ENCODE measurements around the gene TSPYL1. TPM values are rescaled to one million over a fixed set of nuclear protein-coding genes. Genes with fewer than 3 reads are reported as not detected.

TSPYL1 gene
- total RNA-seq, 1 experiment from 2014 or later: 68.6 TPM

GRCh38 chr6:116229287-116229913 lies 50.3 kb downstream of the TSPYL1 start (continued):
- no peak for TF ChIP-seq IRF2 (CRISPR knock-in tag; IDR thresholded peaks at IDR 0.05; ENCODE audit: borderline replicate concordance, low read depth)
- no peak for TF ChIP-seq USF1 (CRISPR knock-in tag; IDR thresholded peaks at IDR 0.05)
- TF ChIP-seq STAT6 (CRISPR knock-in tag; conservative IDR thresholded peaks at IDR 0.05; ENCODE audit: low read depth): no peak
- no peak for TF ChIP-seq ZNF281 (CRISPR knock-in tag; IDR thresholded peaks at IDR 0.05)
- TF ChIP-seq MYBL2 (CRISPR knock-in tag; IDR thresholded peaks at IDR 0.05): no peak
- no peak for TF ChIP-seq ELF4 (CRISPR knock-in tag; IDR thresholded peaks at IDR 0.05; ENCODE audit: low read depth)
- TF ChIP-seq ZNF512 (CRISPR knock-in tag; IDR thresholded peaks at IDR 0.05; ENCODE audit: borderline replicate concordance): no peak
- TF ChIP-seq ZBTB21 (CRISPR knock-in tag; IDR thresholded peaks at IDR 0.05; ENCODE audit: borderline replicate concordance): no peak
- no peak for TF ChIP-seq AR (CRISPR knock-in tag; IDR thresholded peaks at IDR 0.05)
- peak; percentile 35; the same call in 1 of the 2 replicates for TF ChIP-seq SP1 (CRISPR knock-in tag; conservative IDR thresholded peaks at IDR 0.05)
- no peak for TF ChIP-seq SMAD4 (CRISPR knock-in tag; IDR thresholded peaks at IDR 0.05)
- TF ChIP-seq ZNF121 (CRISPR knock-in tag; IDR thresholded peaks at IDR 0.05): no peak

Other genes with a start within 250 kb of the TSPYL1 start
- gene FRK, start 219.0 kb downstream of the TSPYL1 start, total RNA-seq (2021): 0.13 to 0.18 TPM (median 0.16 TPM) in 3 replicates
- 67.1 to 70.1 TPM (median 67.9 TPM) in 3 replicates for gene NT5DC1, start 179.1 kb downstream of the TSPYL1 start, total RNA-seq (2021)
- gene COL10A1, start 153.8 kb downstream of the TSPYL1 start, total RNA-seq (2021): 0.07 to 0.32 TPM in 2 of 3 replicates, not detected in the other
- gene TSPYL4, start 25.9 kb downstream of the TSPYL1 start, total RNA-seq (2021): 13.6 to 15.3 TPM (median 14.2 TPM) in 3 replicates
- gene DSE, start 91.0 kb upstream of the TSPYL1 start, total RNA-seq (2021): 66.3 to 78.3 TPM (median 71.2 TPM) in 3 replicates
- 0.21 to 1.4 TPM (median 0.44 TPM) in 3 replicates for gene CALHM6, start 181.4 kb upstream of the TSPYL1 start, total RNA-seq (2021)
- 0.07 to 0.11 TPM (median 0.09 TPM) in 3 replicates for gene CALHM5, start 231.7 kb upstream of the TSPYL1 start, total RNA-seq (2021)